ENCODE results near the gene SCCPDH.

DNA sequence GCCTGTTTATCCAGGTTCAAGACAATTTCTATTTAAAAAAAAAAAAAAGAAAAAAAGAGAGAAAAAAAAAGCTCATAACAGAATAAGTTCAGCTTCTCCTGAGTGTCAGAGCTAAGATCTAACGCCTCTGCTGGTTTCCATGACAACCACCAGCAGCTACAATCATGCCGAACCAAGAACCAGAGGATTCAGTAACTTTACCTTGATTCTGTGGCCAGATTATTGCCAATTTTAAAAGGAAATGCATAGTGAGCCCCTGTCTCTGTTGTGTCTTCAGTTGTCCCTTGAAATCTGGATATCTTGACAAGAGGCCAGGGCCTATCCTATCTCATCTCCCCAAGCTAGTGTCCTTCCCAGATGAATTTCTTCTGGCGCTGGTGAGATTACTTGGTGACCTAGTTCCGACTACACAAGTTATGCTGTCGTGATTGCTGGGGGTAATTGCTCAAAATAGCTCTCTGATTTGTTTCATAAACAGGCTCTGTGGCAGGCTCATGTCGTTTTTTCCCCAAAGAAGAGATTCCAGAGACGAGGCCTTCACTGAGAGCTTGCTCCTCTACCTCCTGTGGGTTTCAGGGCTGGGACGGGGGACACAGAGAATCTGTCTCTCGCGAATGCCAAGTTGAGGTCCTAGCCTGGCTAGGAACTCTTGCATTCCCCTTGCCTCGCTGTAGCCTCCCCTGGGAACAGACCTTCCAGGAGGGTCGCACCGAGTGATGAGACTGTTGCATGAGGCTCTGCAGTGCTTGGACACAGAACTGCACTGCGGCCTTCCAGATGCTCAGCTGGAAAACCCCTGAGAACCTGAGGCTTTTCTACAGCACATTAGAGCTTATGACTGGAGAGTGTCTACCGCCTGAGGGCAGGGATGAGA, 32.4 kb upstream of the SCCPDH start:
- TF ChIP-seq MAX (IDR thresholded peaks at IDR 0.05) (no peak), REST (IDR thresholded peaks at IDR 0.05) (no peak), TAF1 (conservative IDR thresholded peaks at IDR 0.05) (no peak), JUND (IDR thresholded peaks at IDR 0.05) (no peak), RAD21 (IDR thresholded peaks at IDR 0.05) (no peak), YY1 (IDR thresholded peaks at IDR 0.05) (no peak), HNF4A (conservative IDR thresholded peaks at IDR 0.05) (no peak), ZBTB33 (IDR thresholded peaks at IDR 0.05) (no peak), GABPA (IDR thresholded peaks at IDR 0.05 in 1 of 2, conservative IDR thresholded peaks at IDR 0.05 in 1 of 2) (no peak)
- TF ChIP-seq, protein P1, sequence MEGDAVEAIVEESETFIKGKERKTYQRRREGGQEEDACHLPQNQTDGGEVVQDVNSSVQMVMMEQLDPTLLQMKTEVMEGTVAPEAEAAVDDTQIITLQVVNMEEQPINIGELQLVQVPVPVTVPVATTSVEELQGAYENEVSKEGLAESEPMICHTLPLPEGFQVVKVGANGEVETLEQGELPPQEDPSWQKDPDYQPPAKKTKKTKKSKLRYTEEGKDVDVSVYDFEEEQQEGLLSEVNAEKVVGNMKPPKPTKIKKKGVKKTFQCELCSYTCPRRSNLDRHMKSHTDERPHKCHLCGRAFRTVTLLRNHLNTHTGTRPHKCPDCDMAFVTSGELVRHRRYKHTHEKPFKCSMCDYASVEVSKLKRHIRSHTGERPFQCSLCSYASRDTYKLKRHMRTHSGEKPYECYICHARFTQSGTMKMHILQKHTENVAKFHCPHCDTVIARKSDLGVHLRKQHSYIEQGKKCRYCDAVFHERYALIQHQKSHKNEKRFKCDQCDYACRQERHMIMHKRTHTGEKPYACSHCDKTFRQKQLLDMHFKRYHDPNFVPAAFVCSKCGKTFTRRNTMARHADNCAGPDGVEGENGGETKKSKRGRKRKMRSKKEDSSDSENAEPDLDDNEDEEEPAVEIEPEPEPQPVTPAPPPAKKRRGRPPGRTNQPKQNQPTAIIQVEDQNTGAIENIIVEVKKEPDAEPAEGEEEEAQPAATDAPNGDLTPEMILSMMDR (IDR thresholded peaks at IDR 0.05; ENCODE audit: low read depth, low read length, missing input control) = no peak
- TF ChIP-seq, protein P2, sequence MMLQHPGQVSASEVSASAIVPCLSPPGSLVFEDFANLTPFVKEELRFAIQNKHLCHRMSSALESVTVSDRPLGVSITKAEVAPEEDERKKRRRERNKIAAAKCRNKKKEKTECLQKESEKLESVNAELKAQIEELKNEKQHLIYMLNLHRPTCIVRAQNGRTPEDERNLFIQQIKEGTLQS (IDR thresholded peaks at IDR 0.05) = no peak

Measured in liver (tissue), 3 donors.